GM18870 (cell line): Measurements from ENCODE around the gene CASS4.

Experiments used
- ATAC-seq: cut with Tn5 transposase; IDR thresholded peaks from one replicate; pipeline ENCODE4 v1.9.1; 2021; ENCODE audit warnings: moderate library complexity; ENCODE audit not compliant: unreplicated experiment

The CASS4 gene

DNA sequence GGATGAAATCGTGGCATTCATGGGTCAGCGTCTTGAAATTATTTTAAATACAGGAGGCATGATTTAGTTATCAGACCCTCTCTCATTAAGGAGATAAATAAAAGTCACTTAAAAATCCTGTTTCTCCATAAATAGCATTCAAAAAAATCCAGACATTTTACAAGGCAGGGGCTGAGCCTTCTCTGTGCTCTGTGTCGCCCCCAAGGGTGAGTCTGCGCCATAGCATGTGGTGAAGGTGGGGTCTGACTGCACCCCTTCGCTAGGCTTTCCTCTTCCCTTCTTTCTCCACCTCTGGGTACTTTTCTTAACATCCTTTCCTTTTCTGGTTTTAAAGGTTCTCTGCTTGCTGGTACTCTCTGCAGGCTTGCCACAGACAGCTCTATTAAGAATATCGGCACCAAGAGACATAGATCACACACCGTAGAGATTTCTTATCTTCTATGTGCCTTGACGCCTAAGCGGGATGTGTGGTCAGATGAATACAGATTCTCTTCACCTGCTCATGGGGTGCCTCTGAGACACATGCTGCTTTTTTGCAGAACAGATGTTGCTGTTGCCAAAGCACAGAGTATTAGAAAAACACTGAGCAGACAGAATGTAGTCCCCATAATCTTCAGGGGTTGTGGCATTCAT lies 92.4 kb downstream of the CASS4 start:
- ATAC-seq = no peak

GRCh38 chr20:56506103-56506502 lies 94.0 kb downstream of the CASS4 start:
- no peak for ATAC-seq
